Suprapubic skin (tissue), 4 donors: ENCODE results near the gene TRIO. TPM values are rescaled to one million over a fixed set of nuclear protein-coding genes. Genes with fewer than 3 reads are reported as not detected.

ENCODE experiments used
- DNase-seq, 2 donors: peaks; one replicate each; pipeline ENCODE4 v3.0.0-alpha.2; 2019; ENCODE audit warnings: low spot score in 2 of 2
- H3K27ac ChIP-seq: fragments of 200-600 bp; sonication (generic); one replicate; pipeline ENCODE4 v1.5.1; 2019
- H3K27me3 ChIP-seq: fragments of 200-600 bp; sonication (generic); one replicate; pipeline ENCODE4 v1.5.1; 2019
- H3K36me3 ChIP-seq: fragments of 200-600 bp; sonication (generic); one replicate; pipeline ENCODE4 v1.5.1; 2019
- H3K4me1 ChIP-seq: fragments of 200-600 bp; sonication (generic); one replicate; pipeline ENCODE4 v1.5.1; 2019
- H3K4me3 ChIP-seq: fragments of 200-600 bp; sonication (generic); one replicate; pipeline ENCODE4 v1.5.1; 2019; ENCODE audit warnings: mild to moderate bottlenecking
- H3K9me3 ChIP-seq: fragments of 200-600 bp; sonication (generic); one replicate; pipeline ENCODE4 v1.5.1; 2019
- EP300 ChIP-seq: sonication (generic); formaldehyde crosslinking; IDR thresholded peaks from one replicate; pipeline ENCODE4 v1.6.1; 2017; ENCODE audit warnings: antibody characterized with exemption
- POLR2A ChIP-seq, 2 donors: fragments of 450-650 bp; IDR thresholded peaks; one replicate each; pipeline ENCODE4 v1.6.1; 2017; ENCODE audit warnings: antibody characterized with exemption in 2 of 2, mild to moderate bottlenecking in 2 of 2, moderate library complexity in 2 of 2
- POLR2AphosphoS5 ChIP-seq, 3 donors: sonication (generic); formaldehyde crosslinking; IDR thresholded peaks; one replicate each; pipeline ENCODE4 v1.6.1; 2017; ENCODE audit warnings: antibody characterized with exemption in 3 of 3
- WGBS: methylation state at CpG from one replicate; pipeline ENCODE4 v1.1.5; 2018; 5-methylcytosine and 5-hydroxymethylcytosine counted together
- total RNA-seq, 4 donors: library from RNA; depleted of rRNA; stranded (reverse); fragments of >200 nt; gene quantifications; one replicate each; pipeline ENCODE4 v1.1.0, GENCODE V29; 2016
- TF ChIP-seq, protein P1 (sequence below), 2 donors: fragments of 200-600 bp in 1 of 2; fragments of 450-650 bp in 1 of 2; sonication (generic) in 1 of 2; IDR thresholded peaks; one replicate each; pipeline ENCODE4 v1.5.1; 2016 to 2019; ENCODE audit warnings: antibody characterized with exemption in 2 of 2, mild to moderate bottlenecking in 1 of 2, moderate library complexity in 1 of 2

TRIO gene
- total RNA-seq, 4 donors from 2014 or later = 62.7 to 159 (median 70.4) TPM

DNA sequence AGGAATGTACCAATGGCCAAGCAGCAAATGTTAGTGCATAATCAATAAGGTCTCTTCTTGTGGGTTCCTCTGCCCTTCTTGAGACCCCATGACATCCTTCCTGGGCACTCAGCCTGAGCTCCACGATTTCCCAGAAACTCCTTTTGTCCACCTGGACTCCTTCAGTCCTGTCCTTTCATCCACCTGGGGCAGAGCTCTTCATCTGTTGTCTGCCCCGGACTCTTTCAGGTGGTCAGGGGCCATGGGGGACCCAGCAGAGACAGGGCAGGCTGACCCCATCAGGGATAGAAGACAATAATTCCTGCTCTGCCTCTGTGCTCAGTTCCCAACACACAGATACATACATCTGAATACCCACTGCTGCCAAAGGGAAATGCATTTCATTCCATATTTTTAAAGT is 379.6 kb downstream of the TRIO start:
- H3K27ac ChIP-seq = no peak overlapping the region

DNA sequence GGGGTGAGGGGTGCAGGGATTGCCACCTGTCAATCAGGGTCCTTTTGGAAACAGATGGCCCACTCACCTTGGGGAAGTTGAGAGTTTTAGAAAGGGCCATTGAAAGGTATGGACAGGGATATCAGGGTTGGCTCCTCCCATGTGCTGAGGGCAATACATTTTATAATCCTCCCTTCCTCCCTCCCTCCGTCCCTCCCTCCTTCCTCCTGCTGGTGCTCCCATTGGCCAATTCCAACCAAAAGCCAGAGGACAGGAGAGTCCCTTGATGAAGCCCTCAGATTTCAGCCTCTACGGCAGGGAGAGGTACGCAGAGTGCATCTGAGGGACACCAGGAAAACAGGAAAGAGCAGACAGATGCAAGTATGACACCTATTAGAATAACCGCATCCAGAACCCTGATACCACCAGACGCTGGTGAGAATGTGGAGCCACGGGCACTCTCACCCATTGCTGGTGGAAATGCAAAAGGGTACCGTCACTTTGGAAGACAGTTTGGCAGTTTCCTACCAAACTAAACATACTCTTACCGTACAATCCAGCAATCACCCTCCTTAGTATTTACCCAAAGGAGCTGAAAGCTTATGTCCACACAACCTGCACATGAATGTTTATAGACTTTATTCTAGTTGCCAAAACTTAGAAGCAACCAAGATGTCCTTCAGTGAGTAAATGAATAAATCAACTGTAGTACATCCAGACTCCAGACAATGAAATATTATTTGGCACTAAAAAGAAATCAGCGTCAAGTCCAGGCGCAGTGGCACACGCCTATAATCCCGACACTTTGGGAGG is 380.3 kb downstream of the TRIO start:
- no peaks in the 10 kb centered on the region for H3K9me3 ChIP-seq
- H3K4me1 ChIP-seq = no peaks in the 10 kb centered on the region
- DNase-seq = no peak
- H3K27me3 ChIP-seq = no peaks in the 10 kb centered on the region
- H3K27ac ChIP-seq = no peak overlapping the region
- no peak overlapping the region for H3K4me3 ChIP-seq
- whole genome bisulfite sequencing = 93% methylated on average over 12 of the region's 12 CpGs
- H3K36me3 ChIP-seq = no peaks in the 10 kb centered on the region
- TF ChIP-seq EP300 (no peak), POLR2A (IDR thresholded peaks at IDR 0.05) (no peak), POLR2AphosphoS5 (IDR thresholded peaks at IDR 0.05) (no peak)
- TF ChIP-seq, protein P1, sequence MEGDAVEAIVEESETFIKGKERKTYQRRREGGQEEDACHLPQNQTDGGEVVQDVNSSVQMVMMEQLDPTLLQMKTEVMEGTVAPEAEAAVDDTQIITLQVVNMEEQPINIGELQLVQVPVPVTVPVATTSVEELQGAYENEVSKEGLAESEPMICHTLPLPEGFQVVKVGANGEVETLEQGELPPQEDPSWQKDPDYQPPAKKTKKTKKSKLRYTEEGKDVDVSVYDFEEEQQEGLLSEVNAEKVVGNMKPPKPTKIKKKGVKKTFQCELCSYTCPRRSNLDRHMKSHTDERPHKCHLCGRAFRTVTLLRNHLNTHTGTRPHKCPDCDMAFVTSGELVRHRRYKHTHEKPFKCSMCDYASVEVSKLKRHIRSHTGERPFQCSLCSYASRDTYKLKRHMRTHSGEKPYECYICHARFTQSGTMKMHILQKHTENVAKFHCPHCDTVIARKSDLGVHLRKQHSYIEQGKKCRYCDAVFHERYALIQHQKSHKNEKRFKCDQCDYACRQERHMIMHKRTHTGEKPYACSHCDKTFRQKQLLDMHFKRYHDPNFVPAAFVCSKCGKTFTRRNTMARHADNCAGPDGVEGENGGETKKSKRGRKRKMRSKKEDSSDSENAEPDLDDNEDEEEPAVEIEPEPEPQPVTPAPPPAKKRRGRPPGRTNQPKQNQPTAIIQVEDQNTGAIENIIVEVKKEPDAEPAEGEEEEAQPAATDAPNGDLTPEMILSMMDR (IDR thresholded peaks at IDR 0.05) = no peak

More for the DNA sequence above, 379.6 kb downstream of the TRIO start:
- no peak overlapping the region for H3K4me3 ChIP-seq
- 94% methylated on average over 2 of the region's 2 CpGs for WGBS
- TF ChIP-seq POLR2A (IDR thresholded peaks at IDR 0.05) (no peak), POLR2AphosphoS5 (IDR thresholded peaks at IDR 0.05) (no peak), EP300 (no peak)
- TF ChIP-seq, protein P1 (IDR thresholded peaks at IDR 0.05) = no peak
- H3K36me3 ChIP-seq = no peaks in the 10 kb centered on the region
- no peaks in the 10 kb centered on the region for H3K27me3 ChIP-seq
- no peak for DNase-seq
- H3K9me3 ChIP-seq = no peaks in the 10 kb centered on the region
- no peaks in the 10 kb centered on the region for H3K4me1 ChIP-seq

DNA sequence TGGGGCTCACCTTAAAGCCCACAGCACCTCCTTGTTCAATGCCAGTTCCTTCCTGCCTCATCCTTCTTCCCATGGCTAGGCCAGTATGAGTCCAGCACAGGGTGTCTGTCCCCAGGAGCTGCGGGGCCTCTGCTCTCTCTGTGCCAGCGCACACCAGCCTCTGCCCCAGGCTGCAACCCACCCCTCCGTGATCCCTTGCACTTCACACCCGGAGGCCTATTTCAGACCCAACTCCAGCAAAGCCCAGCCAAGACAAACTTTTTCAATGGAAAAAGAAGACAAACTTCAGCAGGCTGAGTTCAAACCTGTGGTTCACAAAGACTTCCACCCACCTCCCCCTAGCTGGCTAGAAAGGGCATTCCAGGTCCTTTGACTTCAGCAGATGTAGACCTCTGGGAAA is 382.3 kb downstream of the TRIO start:
- 86% methylated on average over 4 of the region's 4 CpGs for WGBS
- Histone ChIP-seq H3K9me3 (no peaks in the 10 kb centered on the region), H3K36me3 (no peaks in the 10 kb centered on the region), H3K27me3 (no peaks in the 10 kb centered on the region), H3K4me1 (no peaks in the 10 kb centered on the region), H3K4me3 (no peak overlapping the region), H3K27ac (no peak overlapping the region)
- TF ChIP-seq, protein P1 (IDR thresholded peaks at IDR 0.05) = no peak
- TF ChIP-seq EP300 (no peak), POLR2A (IDR thresholded peaks at IDR 0.05) (no peak), POLR2AphosphoS5 (IDR thresholded peaks at IDR 0.05) (no peak)
- DNase-seq = no peak

DNA sequence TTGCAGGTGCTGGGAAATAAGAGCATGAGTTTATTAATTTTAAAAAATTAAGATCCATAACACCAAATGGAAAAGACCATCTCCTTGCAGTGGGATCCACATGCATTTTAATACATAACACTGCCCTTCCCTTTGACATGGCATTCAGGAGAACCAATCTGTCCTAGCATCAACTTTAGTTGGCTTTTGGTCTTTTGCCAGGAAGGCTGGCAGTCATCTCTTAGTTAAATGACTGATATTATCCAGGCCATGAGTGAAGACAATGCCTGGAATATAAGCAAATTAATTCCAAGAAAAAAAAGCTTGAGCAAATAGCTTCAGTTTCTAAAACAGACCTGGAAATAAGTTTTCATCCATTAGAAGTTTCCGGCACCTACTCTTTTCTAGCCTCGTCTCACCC is 383.4 kb downstream of the TRIO start:
- Histone ChIP-seq H3K4me3 (no peak overlapping the region), H3K4me1 (no peaks in the 10 kb centered on the region), H3K27ac (no peak overlapping the region), H3K9me3 (no peaks in the 10 kb centered on the region), H3K27me3 (no peaks in the 10 kb centered on the region), H3K36me3 (no peaks in the 10 kb centered on the region)
- DNase-seq = no peak
- no peak for TF ChIP-seq EP300
- no peak for TF ChIP-seq POLR2A (IDR thresholded peaks at IDR 0.05)
- no peak for TF ChIP-seq POLR2AphosphoS5 (IDR thresholded peaks at IDR 0.05)
- TF ChIP-seq, protein P1 (IDR thresholded peaks at IDR 0.05) = no peak
- WGBS = 80% methylated on average over 2 of the region's 2 CpGs

DNA sequence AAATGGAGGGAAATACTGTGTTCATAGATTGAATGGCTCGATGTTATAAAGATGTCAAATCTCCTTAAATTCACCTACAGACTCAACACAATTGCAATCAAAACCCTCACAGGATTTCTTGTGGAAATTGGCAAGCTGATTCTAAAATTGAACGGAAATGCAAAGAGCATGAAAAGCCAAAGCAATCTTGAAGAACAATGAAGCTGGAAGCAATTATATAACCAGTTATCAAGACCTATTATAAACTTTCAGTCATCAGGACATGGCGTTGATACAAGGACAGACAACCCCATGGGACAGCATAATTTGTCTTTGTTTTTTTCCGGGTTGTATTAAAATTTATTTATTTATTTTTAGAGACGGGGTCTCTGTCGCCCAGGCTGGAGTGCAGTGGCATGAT is 385.0 kb downstream of the TRIO start:
- DNase-seq = no peak
- TF ChIP-seq EP300 (no peak), POLR2AphosphoS5 (IDR thresholded peaks at IDR 0.05) (no peak), POLR2A (IDR thresholded peaks at IDR 0.05) (no peak)
- TF ChIP-seq, protein P1 (IDR thresholded peaks at IDR 0.05) = no peak
- Histone ChIP-seq H3K36me3 (no peaks in the 10 kb centered on the region), H3K4me1 (no peaks in the 10 kb centered on the region), H3K9me3 (no peaks in the 10 kb centered on the region), H3K27ac (no peak overlapping the region), H3K4me3 (no peak overlapping the region), H3K27me3 (no peaks in the 10 kb centered on the region)
- 73% methylated on average over 6 of the region's 6 CpGs for WGBS
